CD14-positive monocyte (primary cell): Measurements from ENCODE around the gene NDUFB7. TPM values are rescaled to one million over a fixed set of nuclear protein-coding genes. Genes with fewer than 3 reads are reported as not detected.
A peak's percentile ranks its signal among the peaks of the same experiment; 100 is the strongest.

ENCODE experiments used
- DNase-seq, 3 donors: peaks; one replicate each; pipeline ENCODE4 v3.0.0-alpha.2; 2011 to 2022
- H2AFZ ChIP-seq: 2 replicates; pipeline ENCODE4 v1.6.0; 2012; ENCODE audit warnings: mild to moderate bottlenecking, low read depth, low read length, inconsistent platforms; ENCODE audit not compliant: insufficient read depth, poor library complexity, severe bottlenecking
- H3K27ac ChIP-seq, 2 donors: 1 replicate in 1 of 2; 2 replicates in 1 of 2; pipeline ENCODE4 v1.5.1; 2012 to 2013; ENCODE audit warnings: low read length in 2 of 2, control low read depth in 1 of 2, inconsistent platforms in 1 of 2, low read depth in 1 of 2, mild to moderate bottlenecking in 1 of 2
- H3K27me3 ChIP-seq, 2 donors: one replicate each; pipeline versions ENCODE4 v1.6.0 to v1.6.1; 2011 to 2013; ENCODE audit warnings: low read length in 2 of 2; ENCODE audit not compliant: control insufficient read depth in 2 of 2, insufficient read depth in 2 of 2
- H3K36me3 ChIP-seq, 2 donors: replicated peaks in 1 of 2; 1 replicate in 1 of 2; 2 replicates in 1 of 2; pipeline versions ENCODE4 v1.5.1 to v1.6.1; 2012 to 2013; ENCODE audit warnings: low read length in 2 of 2, control low read depth in 1 of 2, inconsistent platforms in 1 of 2, mild to moderate bottlenecking in 1 of 2; ENCODE audit not compliant: insufficient read depth in 2 of 2, control insufficient read depth in 1 of 2
- H3K4me1 ChIP-seq, 2 donors: 1 replicate in 1 of 2; 2 replicates in 1 of 2; pipeline versions ENCODE4 v1.5.1 to v1.6.1; 2012 to 2013; ENCODE audit warnings: low read length in 2 of 2, control low read depth in 1 of 2, inconsistent platforms in 1 of 2, mild to moderate bottlenecking in 1 of 2, moderate library complexity in 1 of 2; ENCODE audit not compliant: insufficient read depth in 2 of 2, control insufficient read depth in 1 of 2
- H3K4me2 ChIP-seq: replicated peaks from 2 replicates; pipeline ENCODE3; 2012; ENCODE audit warnings: low read length, moderate library complexity, mild to moderate bottlenecking; ENCODE audit not compliant: poor library complexity, severe bottlenecking; ENCODE audit errors: extremely low read depth
- H3K4me3 ChIP-seq, 3 experiments: fragments of 200-600 bp in 1 of 3; sonication (generic) in 1 of 3; replicated peaks in 1 of 3; 1 replicate in 2 of 3; 2 replicates in 1 of 3; pipeline ENCODE4 v1.5.1; 2011 to 2013; ENCODE audit warnings: low read length in 3 of 3, mild to moderate bottlenecking in 3 of 3, control low read depth in 2 of 3, low read depth in 2 of 3, inconsistent platforms in 1 of 3, moderate library complexity in 1 of 3
- H3K79me2 ChIP-seq: 2 replicates; pipeline ENCODE4 v1.6.0; 2012; ENCODE audit warnings: mild to moderate bottlenecking, control low read depth, inconsistent platforms, low read length, moderate library complexity; ENCODE audit not compliant: insufficient read depth
- H3K9ac ChIP-seq: 2 replicates; pipeline ENCODE4 v1.6.0; 2017; ENCODE audit warnings: low read length, mild to moderate bottlenecking; ENCODE audit not compliant: insufficient read depth, poor library complexity, severe bottlenecking
- H3K9me3 ChIP-seq, 2 donors: replicated peaks in 1 of 2; 1 replicate in 1 of 2; 2 replicates in 1 of 2; pipeline versions ENCODE4 v1.5.1 to v1.6.1; 2012 to 2013; ENCODE audit warnings: low read length in 2 of 2, control low read depth in 1 of 2; ENCODE audit not compliant: control insufficient read depth in 1 of 2, insufficient read depth in 1 of 2
- H4K20me1 ChIP-seq: 2 replicates; pipeline ENCODE4 v1.6.0; 2012; ENCODE audit warnings: mild to moderate bottlenecking, low read length, control low read depth, moderate library complexity; ENCODE audit not compliant: insufficient read depth
- H3K27ac Mint-ChIP-seq, 7 donors: one replicate each; pipeline ENCODE4 v1.8.0; 2020; ENCODE audit warnings: mild to moderate bottlenecking in 7 of 7, mixed read lengths in 7 of 7, moderate library complexity in 6 of 7, inconsistent platforms in 2 of 7
- H3K27me3 Mint-ChIP-seq, 3 donors: one replicate each; pipeline ENCODE4 v1.8.0; 2021 to 2022; ENCODE audit warnings: low read depth in 3 of 3, mild to moderate bottlenecking in 3 of 3, mixed read lengths in 3 of 3, moderate library complexity in 3 of 3, inconsistent platforms in 1 of 3
- H3K36me3 Mint-ChIP-seq, 2 donors: one replicate each; pipeline ENCODE4 v1.8.0; 2020; ENCODE audit warnings: mixed read lengths in 2 of 2, inconsistent platforms in 1 of 2, mild to moderate bottlenecking in 1 of 2
- H3K4me1 Mint-ChIP-seq: one replicate; pipeline ENCODE4 v1.8.0; 2020; ENCODE audit warnings: mild to moderate bottlenecking, mixed read lengths
- H3K4me3 Mint-ChIP-seq, 2 donors: one replicate each; pipeline ENCODE4 v1.8.0; 2020; ENCODE audit warnings: mild to moderate bottlenecking in 2 of 2, mixed read lengths in 2 of 2, moderate library complexity in 1 of 2
- H3K9me3 Mint-ChIP-seq, 7 donors: one replicate each; pipeline ENCODE4 v1.8.0; 2020 to 2022; ENCODE audit warnings: mixed read lengths in 7 of 7, mild to moderate bottlenecking in 6 of 7, moderate library complexity in 6 of 7, inconsistent platforms in 2 of 7
- CTCF ChIP-seq: fragments of 200-600 bp; IDR thresholded peaks from one replicate; pipeline ENCODE4 v1.8.0; 2022; ENCODE audit warnings: antibody characterized with exemption, mild to moderate bottlenecking
- WGBS: methylation state at CpG from one replicate; pipeline ENCODE4 v1.1.5; 2013; ENCODE audit warnings: missing lambda C conversion rate; ENCODE audit not compliant: insufficient coverage; 5-methylcytosine and 5-hydroxymethylcytosine counted together
- intact Hi-C, 2 donors: fragments of 100-400 bp; cut with micrococcal nuclease; formaldehyde crosslinking; loops; one replicate each; pipeline versions ENCODE4 v1.15.0 to v1.15.1; 2023
- polyA plus RNA-seq, 3 donors: library from polyadenylated mRNA; depleted of rRNA in 1 of 3; unstranded in 2 of 3; stranded (reverse) in 1 of 3; fragments of 300-500 nt in 2 of 3; fragments of >200 nt in 1 of 3; fragmentation: Illumina TruSeq in 2 of 3; gene quantifications; 1 replicate in 2 of 3; 2 replicates in 1 of 3; pipeline ENCODE4 v1.2.3, GENCODE V29; 2012 to 2021

The NDUFB7 gene
- polyA plus RNA-seq, 3 donors: 137 to 313 (median 204) TPM

GRCh38 chr19:14611051-14611450 is 39.2 kb upstream of the NDUFB7 start:
- Histone ChIP-seq H3K27ac (peak overlapping the region; percentile 27 to 49), H3K4me2 (peak overlapping the region; percentile 3), H3K27me3 (no peaks in the 10 kb centered on the region), H3K9me3 (no peaks in the 10 kb centered on the region), H3K36me3 (no peaks in the 10 kb centered on the region), H2AFZ (no peak overlapping the region), H3K79me2 (no peaks in the 10 kb centered on the region), H4K20me1 (no peaks in the 10 kb centered on the region), H3K4me3 (no peak overlapping the region), H3K4me1 (peaks cover 61 to 76% of the 10 kb centered on the region in 2 donors), H3K9ac (no peak overlapping the region)
- Mint-ChIP-seq H3K4me3 (no peak overlapping the region), H3K9me3 (no peaks in the 10 kb centered on the region), H3K36me3 (peaks cover 4 to 12% of the 10 kb centered on the region in 2 donors), H3K27ac (peak overlapping the region in 5 of 7 donors; percentile 4 to 74 (median 31)), H3K4me1 (peaks cover 77% of the 10 kb centered on the region), H3K27me3 (peaks cover 0 to 4% (median 0%) of the 10 kb centered on the region in 3 donors)
- intact Hi-C loops: loop anchor here (5.0 to 10.0 kb wide), 2 partner anchors 74 to 76 kb away; no protein-coding TSS in a partner anchor
- WGBS: 42% methylated on average over 2 of the region's 4 CpGs
- peak in 1 of 3 donors; percentile 12 for DNase-seq
- no peak for TF ChIP-seq CTCF

GRCh38 chr19:14606627-14607026 is 34.8 kb upstream of the NDUFB7 start:
- WGBS: 92% methylated on average over 4 of the region's 9 CpGs
- no peak overlapping the region for H3K9ac ChIP-seq
- Mint-ChIP-seq H3K27ac (peak overlapping the region in 1 of 7 donors; percentile 50), H3K4me3 (no peak overlapping the region), H3K36me3 (peaks cover 4 to 11% of the 10 kb centered on the region in 2 donors), H3K27me3 (peaks cover 0 to 10% (median 0%) of the 10 kb centered on the region in 3 donors), H3K4me1 (peaks cover 45% of the 10 kb centered on the region), H3K9me3 (peaks cover 2 to 12% (median 8%) of the 10 kb centered on the region in 7 donors)
- no peaks in the 10 kb centered on the region for H3K36me3 ChIP-seq
- H3K9me3 ChIP-seq: peaks cover 0 to 9% of the 10 kb centered on the region in 2 donors
- intact Hi-C loops: no loop called here
- no peaks in the 10 kb centered on the region for H3K79me2 ChIP-seq
- DNase-seq: no peak
- H4K20me1 ChIP-seq: no peaks in the 10 kb centered on the region
- H3K27ac ChIP-seq: no peak overlapping the region
- no peak for TF ChIP-seq CTCF
- peaks cover 17 to 38% of the 10 kb centered on the region in 2 donors for H3K4me1 ChIP-seq
- no peak overlapping the region for H3K4me3 ChIP-seq
- H3K27me3 ChIP-seq: no peaks in the 10 kb centered on the region
- no peak overlapping the region for H2AFZ ChIP-seq
- no peak overlapping the region for H3K4me2 ChIP-seq
